Tibial nerve (tissue), 4 donors: ENCODE measurements around the gene CPEB1. TPM values are rescaled to one million over a fixed set of nuclear protein-coding genes. Genes with fewer than 3 reads are reported as not detected.

ENCODE experiments used
- DNase-seq, 2 donors: peaks; one replicate each; pipeline ENCODE4 v3.0.0-alpha.2; 2019; ENCODE audit warnings: low spot score in 2 of 2
- H3K27ac ChIP-seq, 4 donors: fragments of 200-600 bp; sonication (generic) in 3 of 4; one replicate each; pipeline ENCODE4 v1.5.1; 2017 to 2019; ENCODE audit warnings: mild to moderate bottlenecking in 1 of 4
- H3K27me3 ChIP-seq, 2 donors: fragments of 200-600 bp; sonication (generic) in 1 of 2; one replicate each; pipeline versions ENCODE4 v1.5.1 to v1.6.0; 2017 to 2019
- H3K36me3 ChIP-seq, 3 donors: fragments of 200-600 bp; sonication (generic); one replicate each; pipeline ENCODE4 v1.5.1; 2018 to 2019
- H3K4me1 ChIP-seq, 4 donors: fragments of 200-600 bp; sonication (generic) in 3 of 4; one replicate each; pipeline ENCODE4 v1.5.1; 2017 to 2019
- H3K4me3 ChIP-seq, 4 donors: fragments of 200-600 bp; sonication (generic) in 3 of 4; one replicate each; pipeline ENCODE4 v1.5.1; 2017 to 2019; ENCODE audit warnings: mild to moderate bottlenecking in 1 of 4, moderate library complexity in 1 of 4
- H3K9me3 ChIP-seq, 4 donors: fragments of 200-600 bp; sonication (generic) in 3 of 4; one replicate each; pipeline ENCODE4 v1.5.1; 2017 to 2019
- CTCF ChIP-seq, 5 experiments: fragments of 200-600 bp in 3 of 5; fragments of 450-650 bp in 2 of 5; sonication (generic) in 3 of 5; IDR thresholded peaks; one replicate each; pipeline ENCODE4 v1.5.1; 2016 to 2019; ENCODE audit warnings: antibody characterized with exemption in 5 of 5, mild to moderate bottlenecking in 3 of 5, moderate library complexity in 2 of 5
- EP300 ChIP-seq, 2 donors: sonication (generic); formaldehyde crosslinking; IDR thresholded peaks; one replicate each; pipeline ENCODE4 v1.6.1; 2017; ENCODE audit warnings: antibody characterized with exemption in 2 of 2, mild to moderate bottlenecking in 1 of 2
- POLR2A ChIP-seq, 2 donors: fragments of 450-650 bp; IDR thresholded peaks; one replicate each; pipeline ENCODE4 v1.6.1; 2017; ENCODE audit warnings: antibody characterized with exemption in 2 of 2, mild to moderate bottlenecking in 2 of 2, moderate library complexity in 2 of 2
- WGBS, 2 donors: methylation state at CpG; one replicate each; pipeline ENCODE4 v1.1.5; 2018; 5-methylcytosine and 5-hydroxymethylcytosine counted together
- total RNA-seq, 4 donors: library from RNA; depleted of rRNA; stranded (reverse); fragments of >200 nt; gene quantifications; one replicate each; pipeline ENCODE4 v1.1.0, GENCODE V29; 2016

Gene CPEB1
- total RNA-seq, 4 donors from 2014 or later = 16.2 to 29.5 (median 23.0) TPM

- H3K36me3 ChIP-seq = no peaks in the 10 kb centered on the region
- no peaks in the 10 kb centered on the region for H3K9me3 ChIP-seq
- DNase-seq = no peak
- TF ChIP-seq EP300 (IDR thresholded peaks at IDR 0.05) (no peak), CTCF (IDR thresholded peaks at IDR 0.05) (no peak), POLR2A (IDR thresholded peaks at IDR 0.05) (no peak)
- no peak overlapping the region for H3K4me3 ChIP-seq
- WGBS, 2 donors = 71 to 74% methylated on average over 3 of the region's 3 CpGs
- peaks cover 0 to 6% of the 10 kb centered on the region in 2 donors for H3K27me3 ChIP-seq
- H3K4me1 ChIP-seq = peaks cover 0 to 12% (median 0%) of the 10 kb centered on the region in 4 donors
- no peak overlapping the region for H3K27ac ChIP-seq
Measured at GRCh38 chr15:82640672-82641071, 6.5 kb downstream of the CPEB1 start.

- DNase-seq = no peak
- TF ChIP-seq EP300 (IDR thresholded peaks at IDR 0.05) (no peak), CTCF (IDR thresholded peaks at IDR 0.05) (no peak), POLR2A (IDR thresholded peaks at IDR 0.05) (no peak)
- H3K4me1 ChIP-seq = no peaks in the 10 kb centered on the region
- no peak overlapping the region for H3K27ac ChIP-seq
- H3K4me3 ChIP-seq = no peak overlapping the region
- H3K36me3 ChIP-seq = no peaks in the 10 kb centered on the region
- WGBS, 2 donors = 55 to 62% methylated on average over 2 of the region's 2 CpGs
- H3K27me3 ChIP-seq = no peaks in the 10 kb centered on the region
- no peaks in the 10 kb centered on the region for H3K9me3 ChIP-seq
Measured at GRCh38 chr15:82635798-82636197, 11.4 kb downstream of the CPEB1 start.

GRCh38 chr15:82630033-82630432 is 17.1 kb downstream of the CPEB1 start:
- no peak overlapping the region for H3K4me3 ChIP-seq
- TF ChIP-seq EP300 (IDR thresholded peaks at IDR 0.05) (no peak), CTCF (IDR thresholded peaks at IDR 0.05) (no peak), POLR2A (IDR thresholded peaks at IDR 0.05) (no peak)
- no peak for DNase-seq
- H3K4me1 ChIP-seq = no peaks in the 10 kb centered on the region
- H3K27me3 ChIP-seq = no peaks in the 10 kb centered on the region
- no peaks in the 10 kb centered on the region for H3K9me3 ChIP-seq
- peaks cover 0 to 15% (median 0%) of the 10 kb centered on the region in 3 donors for H3K36me3 ChIP-seq
- no peak overlapping the region for H3K27ac ChIP-seq
- 54 to 63% methylated on average over 4 of the region's 4 CpGs for WGBS, 2 donors

- no peak for TF ChIP-seq EP300 (IDR thresholded peaks at IDR 0.05)
- no peak for TF ChIP-seq POLR2A (IDR thresholded peaks at IDR 0.05)
- TF ChIP-seq CTCF (IDR thresholded peaks at IDR 0.05) = no peak
- no peaks in the 10 kb centered on the region for H3K9me3 ChIP-seq
- H3K27me3 ChIP-seq = no peaks in the 10 kb centered on the region
- no peak for DNase-seq
- 66 to 84% methylated on average over 4 of the region's 4 CpGs for WGBS, 2 donors
- no peaks in the 10 kb centered on the region for H3K4me1 ChIP-seq
- no peak overlapping the region for H3K27ac ChIP-seq
- H3K36me3 ChIP-seq = peaks cover 0 to 28% (median 0%) of the 10 kb centered on the region in 3 donors
- no peak overlapping the region for H3K4me3 ChIP-seq
Measured at GRCh38 chr15:82625136-82625535, 22.0 kb downstream of the CPEB1 start.

GRCh38 chr15:82624438-82624837 is 22.7 kb downstream of the CPEB1 start:
- Histone ChIP-seq H3K4me1 (no peaks in the 10 kb centered on the region), H3K4me3 (no peak overlapping the region), H3K9me3 (no peaks in the 10 kb centered on the region), H3K27ac (no peak overlapping the region), H3K27me3 (no peaks in the 10 kb centered on the region), H3K36me3 (peaks cover 0 to 28% (median 0%) of the 10 kb centered on the region in 3 donors)
- DNase-seq = no peak
- TF ChIP-seq CTCF (IDR thresholded peaks at IDR 0.05) = no peak
- no peak for TF ChIP-seq POLR2A (IDR thresholded peaks at IDR 0.05)
- no peak for TF ChIP-seq EP300 (IDR thresholded peaks at IDR 0.05)
- 88 to 96% methylated on average over 3 of the region's 3 CpGs for WGBS, 2 donors
